ENCODE measurements around the gene HNRNPL.
"Not testable (repeated sequence)": the region's sequence is repeated elsewhere in the genome, so short reads cannot be mapped to it uniquely, and the experiment has no call there.

Gene HNRNPL

DNA sequence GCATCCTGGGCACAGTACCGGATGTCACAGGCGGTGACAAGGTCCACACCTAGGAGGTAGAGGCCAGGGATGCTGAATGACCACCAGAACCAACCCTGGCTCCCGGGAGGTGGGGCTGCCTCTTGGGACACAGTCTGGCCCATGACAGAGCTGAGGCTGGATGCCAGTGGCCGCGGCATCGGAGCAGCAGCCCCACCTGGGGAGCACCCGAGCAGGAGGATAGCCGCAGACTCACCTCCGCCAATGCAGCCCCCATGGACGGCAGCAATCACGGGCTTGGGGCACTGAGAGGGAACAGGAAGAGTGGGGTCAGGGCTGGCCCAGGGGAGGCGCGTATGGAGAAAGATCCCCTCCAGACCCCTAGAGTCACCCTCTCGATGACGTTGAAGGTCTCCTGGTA lies 32.7 kb downstream of the HNRNPL start:
- no peak overlapping the region for H3K4me3 ChIP-seq (ENCODE audit: low read depth, low read length)
- DNase-seq (ENCODE audit: low read depth) = no peak
- TF ChIP-seq, protein P1, sequence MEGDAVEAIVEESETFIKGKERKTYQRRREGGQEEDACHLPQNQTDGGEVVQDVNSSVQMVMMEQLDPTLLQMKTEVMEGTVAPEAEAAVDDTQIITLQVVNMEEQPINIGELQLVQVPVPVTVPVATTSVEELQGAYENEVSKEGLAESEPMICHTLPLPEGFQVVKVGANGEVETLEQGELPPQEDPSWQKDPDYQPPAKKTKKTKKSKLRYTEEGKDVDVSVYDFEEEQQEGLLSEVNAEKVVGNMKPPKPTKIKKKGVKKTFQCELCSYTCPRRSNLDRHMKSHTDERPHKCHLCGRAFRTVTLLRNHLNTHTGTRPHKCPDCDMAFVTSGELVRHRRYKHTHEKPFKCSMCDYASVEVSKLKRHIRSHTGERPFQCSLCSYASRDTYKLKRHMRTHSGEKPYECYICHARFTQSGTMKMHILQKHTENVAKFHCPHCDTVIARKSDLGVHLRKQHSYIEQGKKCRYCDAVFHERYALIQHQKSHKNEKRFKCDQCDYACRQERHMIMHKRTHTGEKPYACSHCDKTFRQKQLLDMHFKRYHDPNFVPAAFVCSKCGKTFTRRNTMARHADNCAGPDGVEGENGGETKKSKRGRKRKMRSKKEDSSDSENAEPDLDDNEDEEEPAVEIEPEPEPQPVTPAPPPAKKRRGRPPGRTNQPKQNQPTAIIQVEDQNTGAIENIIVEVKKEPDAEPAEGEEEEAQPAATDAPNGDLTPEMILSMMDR (IDR thresholded peaks at IDR 0.05; ENCODE audit: low read depth, low read length, missing control alignments) = no peak

- no peak for DNase-seq (ENCODE audit: low read depth)
- TF ChIP-seq, protein P1 (IDR thresholded peaks at IDR 0.05; ENCODE audit: low read depth, low read length, missing control alignments) = no peak
- no peak overlapping the region for H3K4me3 ChIP-seq (ENCODE audit: low read depth, low read length)
These were observed 33.5 kb downstream of the HNRNPL start for GRCh38 chr19:38816131-38816750.

DNA sequence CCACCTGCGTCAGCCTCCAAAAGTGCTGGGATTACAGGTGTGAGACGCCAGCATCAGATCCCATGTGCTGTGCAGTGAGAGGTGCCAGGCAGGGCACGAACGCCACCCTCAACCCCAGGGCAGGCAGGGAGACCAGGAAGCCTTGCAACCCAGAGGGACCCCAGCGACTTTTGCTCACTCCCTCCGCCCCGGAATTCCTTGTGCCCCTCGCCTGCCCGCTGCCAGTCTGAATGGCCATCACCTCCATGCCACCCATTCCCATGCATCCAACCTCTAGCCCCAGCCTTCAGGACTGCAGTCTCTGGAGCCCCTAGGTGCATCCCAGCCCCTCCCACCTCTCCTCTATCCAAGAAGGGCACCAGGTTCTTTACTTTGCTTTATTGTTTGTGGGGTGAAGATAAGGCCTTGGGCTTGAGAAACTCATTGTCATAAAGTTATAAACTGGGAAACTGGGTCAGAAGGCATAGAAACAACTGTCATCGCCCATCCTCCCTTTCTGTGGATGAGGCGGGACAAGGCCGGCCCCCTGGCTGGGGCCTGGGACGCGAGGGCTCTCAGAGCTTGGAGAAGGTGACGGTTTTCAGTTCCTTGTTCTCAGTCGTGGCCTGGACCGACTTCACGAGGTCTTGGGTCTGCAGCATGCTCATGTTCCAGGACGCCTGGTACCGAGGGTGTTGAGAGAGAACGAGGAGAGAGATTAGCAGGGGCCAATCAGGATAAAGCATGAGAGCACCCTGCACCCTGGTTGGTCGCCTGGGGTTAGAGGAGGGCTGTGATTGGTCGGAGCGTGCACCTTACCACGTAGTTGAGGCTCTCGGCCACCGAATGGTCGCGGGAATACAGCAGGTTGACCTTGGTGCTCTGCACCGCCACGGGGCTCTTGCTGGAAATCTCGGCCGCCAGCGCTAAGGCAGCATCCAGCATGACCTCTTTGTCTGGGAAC lies 34.5 kb downstream of the HNRNPL start:
- H3K4me3 ChIP-seq (ENCODE audit: low read depth, low read length) = no peak overlapping the region
- TF ChIP-seq, protein P1 (IDR thresholded peaks at IDR 0.05; ENCODE audit: low read depth, low read length, missing control alignments) = no peak
- no peak for DNase-seq (ENCODE audit: low read depth)

GRCh38 chr19:38813932-38814331 lies 35.9 kb downstream of the HNRNPL start:
- H3K4me3 ChIP-seq (ENCODE audit: low read depth, low read length); DNase-seq (ENCODE audit: low read depth): not testable (repeated sequence)

DNA sequence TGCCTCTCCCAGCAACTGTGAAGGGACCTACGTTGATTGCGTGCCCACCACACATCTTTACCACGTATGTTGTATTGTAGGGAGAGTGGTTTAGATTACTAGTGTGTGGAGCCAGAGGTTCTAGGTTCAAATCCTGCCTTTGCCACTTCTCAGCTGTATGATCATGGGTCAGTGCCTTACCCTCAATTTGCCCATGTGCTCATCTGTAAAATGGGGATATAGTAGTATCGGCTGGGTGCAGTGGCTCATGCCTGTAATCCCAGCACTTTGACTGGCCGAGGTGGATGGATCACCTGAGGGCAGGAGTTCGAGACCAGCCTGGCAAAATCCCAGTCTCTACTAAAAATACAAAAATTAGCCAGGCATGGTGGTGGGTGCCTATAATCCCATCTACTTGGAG lies 36.5 kb downstream of the HNRNPL start:
- TF ChIP-seq, protein P1 (IDR thresholded peaks at IDR 0.05; ENCODE audit: low read depth, low read length, missing control alignments) = no peak
- H3K4me3 ChIP-seq (ENCODE audit: low read depth, low read length) = no peak overlapping the region

DNA sequence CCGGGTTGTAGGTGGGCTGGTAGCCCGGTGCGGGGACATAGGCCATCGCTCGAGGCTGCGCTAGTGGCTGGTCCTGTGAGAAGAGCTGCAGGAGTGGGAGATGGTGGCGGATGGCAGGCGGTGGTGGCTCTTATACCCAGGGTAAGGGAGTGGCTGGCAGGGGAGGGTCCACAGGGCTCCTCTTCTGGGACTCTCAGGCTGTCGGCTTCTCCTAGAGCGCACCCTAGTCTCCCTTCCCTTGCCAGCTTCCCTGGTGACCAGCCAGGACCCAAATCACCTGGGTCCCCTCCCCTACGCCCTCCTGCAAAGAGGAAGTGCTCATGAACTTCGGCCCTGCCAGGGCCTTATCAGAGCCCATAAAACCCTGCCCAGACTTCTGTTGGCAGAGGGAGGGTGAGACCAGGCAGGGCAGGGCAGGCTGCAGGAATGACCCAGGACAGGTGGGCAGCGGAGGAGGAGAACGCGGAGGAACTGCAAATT lies 36.9 kb downstream of the HNRNPL start, which contains the start of gene LGALS4:
TSS of gene LGALS4 (minus strand) at position 105 of the 480 bp plus-strand sequence. CDS start at position 46, 59 bp downstream.
- TF ChIP-seq, protein P1 (IDR thresholded peaks at IDR 0.05; ENCODE audit: low read depth, low read length, missing control alignments) = no peak
- no peak within 1 kb of the TSS for H3K4me3 ChIP-seq (ENCODE audit: low read depth, low read length)
- DNase-seq (ENCODE audit: low read depth) = no peak

More for the DNA sequence above, 36.5 kb downstream of the HNRNPL start:
- no peak for DNase-seq (ENCODE audit: low read depth)

Data from GM12864 (cell line).